Esophagus muscularis mucosa (tissue), 4 donors: ENCODE results near the gene CRX.
"Not testable (repeated sequence)": the region's sequence is repeated elsewhere in the genome, so short reads cannot be mapped to it uniquely, and the experiment has no call there.

Experiments
- CTCF ChIP-seq, 3 experiments: fragments of 200-600 bp in 2 of 3; fragments of 450-650 bp in 1 of 3; sonication (generic) in 2 of 3; IDR thresholded peaks; one replicate each; pipeline ENCODE4 v1.5.1; 2017 to 2019; ENCODE audit warnings: antibody characterized with exemption in 3 of 3, mild to moderate bottlenecking in 2 of 3, moderate library complexity in 1 of 3
- EP300 ChIP-seq: sonication (generic); formaldehyde crosslinking; IDR thresholded peaks from one replicate; pipeline ENCODE4 v1.6.1; 2017; ENCODE audit warnings: antibody characterized with exemption
- POLR2AphosphoS5 ChIP-seq, 2 donors: sonication (generic); formaldehyde crosslinking; IDR thresholded peaks; one replicate each; pipeline ENCODE4 v1.6.1; 2017; ENCODE audit warnings: antibody characterized with exemption in 2 of 2

GRCh38 chr19:47803671-47804070 is 18.1 kb upstream of the CRX start:
- TF ChIP-seq CTCF (IDR thresholded peaks at IDR 0.05); EP300; POLR2AphosphoS5 (IDR thresholded peaks at IDR 0.05): not testable (repeated sequence)
